T-helper 17 cell (primary cell): Measurements from ENCODE around the gene PCAT6. TPM values are rescaled to one million over a fixed set of nuclear protein-coding genes. Genes with fewer than 3 reads are reported as not detected.

Experiments used
- ATAC-seq: fragments of 150-1000 bp; cut with Tn5 transposase; 2 replicates; pipeline ENCODE4 v1.10.0; 2021; ENCODE audit warnings: mild to moderate bottlenecking, moderate library complexity
- DNase-seq, 3 donors: peaks; one replicate each; pipeline versions ENCODE4 v3.0.0 to v3.0.0-alpha.2; 2020 to 2021
- H3K9me3 ChIP-seq: one replicate; pipeline ENCODE4 v1.7.0; 2013; ENCODE audit warnings: low read length, mild to moderate bottlenecking; ENCODE audit not compliant: control insufficient read depth, poor library complexity, severe bottlenecking
- H3K27ac Mint-ChIP-seq: one replicate; pipeline ENCODE4 v1.8.0; 2022; ENCODE audit warnings: mild to moderate bottlenecking, moderate library complexity, mixed read lengths
- H3K27me3 Mint-ChIP-seq: one replicate; pipeline ENCODE4 v1.8.0; 2022; ENCODE audit warnings: mixed read lengths
- H3K36me3 Mint-ChIP-seq: one replicate; pipeline ENCODE4 v1.8.0; 2022; ENCODE audit warnings: low read depth, mixed read lengths
- H3K4me1 Mint-ChIP-seq: one replicate; pipeline ENCODE4 v1.8.0; 2022; ENCODE audit warnings: mild to moderate bottlenecking, mixed read lengths
- H3K4me3 Mint-ChIP-seq: one replicate; pipeline ENCODE4 v1.8.0; 2022; ENCODE audit warnings: mild to moderate bottlenecking, moderate library complexity, mixed read lengths
- total RNA-seq, 4 donors: library from RNA in 2 of 4; stranded (reverse) in 2 of 4; gene quantifications; one replicate each; pipeline ENCODE4 v1.2.3 and lab custom pipeline; 2022 to 2026

Gene PCAT6
- total RNA-seq, 2 donors from 2014 or later, result 0.97 TPM; not detected in 1

DNA sequence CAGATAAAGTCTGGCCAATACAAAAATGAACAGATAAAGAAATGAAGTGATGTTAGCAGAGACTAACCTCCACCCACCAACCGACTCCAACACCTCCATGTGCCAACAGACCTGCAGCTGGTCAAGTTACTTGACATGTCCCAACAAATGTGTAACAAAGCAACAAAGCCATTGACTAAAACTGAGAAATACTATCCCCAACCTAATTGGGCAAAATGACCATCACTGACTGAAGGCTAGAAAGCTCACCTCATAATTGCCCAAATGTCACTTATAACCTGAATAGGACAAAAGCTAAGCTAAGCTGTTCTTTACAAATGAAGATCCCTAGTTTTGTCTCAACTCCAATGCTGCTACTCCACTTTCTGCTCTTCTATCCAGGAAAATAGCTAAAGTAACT is 10.0 kb upstream of the PCAT6 start:
- ATAC-seq (no peak), DNase-seq (no peak)
- Mint-ChIP-seq H3K4me1 (peaks cover 30% of the 10 kb centered on the region), H3K27ac (no peak overlapping the region), H3K4me3 (no peak overlapping the region), H3K27me3 (no peaks in the 10 kb centered on the region), H3K36me3 (no peaks in the 10 kb centered on the region)
- no peaks in the 10 kb centered on the region for H3K9me3 ChIP-seq

DNA sequence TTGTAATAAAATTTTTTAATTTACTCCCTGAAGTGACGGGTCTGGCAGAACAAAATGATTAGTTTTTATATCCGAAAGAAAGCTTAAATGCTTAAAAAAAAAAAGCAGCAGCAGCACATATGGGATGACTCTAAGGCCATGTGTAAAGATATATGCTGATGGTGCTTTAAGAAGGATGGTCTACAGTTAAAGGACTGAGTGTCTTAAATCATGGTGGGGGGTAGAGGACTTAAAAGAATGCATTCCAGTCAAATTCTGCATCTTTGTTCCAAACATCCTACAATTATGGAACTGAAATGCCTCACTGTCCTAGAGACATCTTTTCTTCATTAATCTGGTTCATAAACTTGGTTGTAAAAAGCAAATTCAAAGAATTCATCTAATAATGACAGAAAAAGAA is 9.6 kb upstream of the PCAT6 start:
- DNase-seq, result no peak
- Mint-ChIP-seq H3K27me3 (no peaks in the 10 kb centered on the region), H3K4me1 (peaks cover 30% of the 10 kb centered on the region), H3K27ac (no peak overlapping the region), H3K4me3 (no peak overlapping the region), H3K36me3 (no peaks in the 10 kb centered on the region)
- no peak for ATAC-seq
- H3K9me3 ChIP-seq, result no peaks in the 10 kb centered on the region

DNA sequence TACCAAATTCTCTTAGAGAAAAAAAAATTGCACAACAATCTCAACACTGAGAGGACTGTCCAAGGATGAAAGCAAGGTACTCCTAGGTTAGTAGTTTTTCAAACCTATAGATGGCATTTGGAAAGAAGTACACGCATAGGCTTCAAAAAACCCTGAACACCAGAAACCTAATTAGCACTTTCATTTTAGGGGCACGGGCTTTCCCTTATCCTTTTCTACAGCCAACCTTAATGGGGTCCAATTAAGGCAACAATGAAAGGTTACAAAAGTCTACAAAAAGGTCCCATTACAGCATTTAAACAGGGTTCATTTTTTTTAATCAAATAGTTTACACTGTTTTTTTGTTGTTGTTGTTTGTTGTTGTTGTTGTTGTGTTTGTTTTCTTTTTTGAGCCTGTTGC is 8.7 kb upstream of the PCAT6 start:
- Mint-ChIP-seq H3K27ac (no peak overlapping the region), H3K36me3 (no peaks in the 10 kb centered on the region), H3K4me1 (peaks cover 27% of the 10 kb centered on the region), H3K4me3 (no peak overlapping the region), H3K27me3 (no peaks in the 10 kb centered on the region)
- no peaks in the 10 kb centered on the region for H3K9me3 ChIP-seq
- ATAC-seq (no peak), DNase-seq (no peak)

DNA sequence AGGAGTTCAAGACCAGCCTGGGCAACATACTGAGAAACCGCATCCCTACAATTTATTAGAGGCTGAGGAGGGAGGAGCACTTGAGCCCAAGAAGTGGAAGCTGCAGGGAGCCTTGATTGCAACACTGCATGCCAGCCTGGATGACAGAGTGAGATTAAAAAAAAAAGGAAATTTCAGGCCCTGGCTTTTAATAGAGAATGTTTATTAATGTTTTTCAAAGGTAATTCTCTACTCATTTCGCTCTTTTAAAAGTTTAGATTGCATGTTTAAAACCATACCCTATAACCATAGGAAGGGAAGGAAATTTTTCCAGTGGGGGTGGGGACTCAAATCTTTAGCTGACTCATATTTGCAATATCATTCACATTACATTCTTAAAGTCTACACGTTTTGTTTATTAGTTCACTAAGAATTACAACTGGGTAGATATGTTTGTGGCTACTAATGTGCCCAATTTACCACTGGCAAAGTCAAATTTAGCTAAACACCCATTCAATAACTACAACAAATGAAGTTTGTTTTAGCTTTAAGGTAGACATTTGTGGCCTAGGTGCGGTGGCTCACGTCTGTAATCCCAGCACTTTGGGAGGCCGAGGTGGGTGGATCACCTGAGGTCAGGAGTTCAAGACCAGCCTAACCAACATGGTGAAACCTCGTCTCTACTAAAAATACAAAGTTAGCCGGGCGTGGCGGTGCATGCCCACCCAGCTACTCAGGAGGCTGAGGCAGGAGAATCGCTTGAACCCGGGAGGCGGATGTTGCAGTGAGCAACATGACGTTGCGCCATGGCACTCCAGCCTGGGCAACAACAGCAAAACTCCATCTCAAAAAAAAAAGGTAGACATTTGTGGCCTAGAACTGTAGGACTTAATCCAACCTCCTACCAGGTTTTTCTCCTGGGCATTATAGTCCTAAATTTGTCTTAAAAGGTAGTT is 7.5 kb upstream of the PCAT6 start:
- H3K9me3 ChIP-seq, result no peaks in the 10 kb centered on the region
- Mint-ChIP-seq H3K4me1 (peaks cover 20% of the 10 kb centered on the region), H3K27me3 (no peaks in the 10 kb centered on the region), H3K27ac (no peak overlapping the region), H3K36me3 (no peaks in the 10 kb centered on the region), H3K4me3 (no peak overlapping the region)
- no peak for DNase-seq
- no peak for ATAC-seq

DNA sequence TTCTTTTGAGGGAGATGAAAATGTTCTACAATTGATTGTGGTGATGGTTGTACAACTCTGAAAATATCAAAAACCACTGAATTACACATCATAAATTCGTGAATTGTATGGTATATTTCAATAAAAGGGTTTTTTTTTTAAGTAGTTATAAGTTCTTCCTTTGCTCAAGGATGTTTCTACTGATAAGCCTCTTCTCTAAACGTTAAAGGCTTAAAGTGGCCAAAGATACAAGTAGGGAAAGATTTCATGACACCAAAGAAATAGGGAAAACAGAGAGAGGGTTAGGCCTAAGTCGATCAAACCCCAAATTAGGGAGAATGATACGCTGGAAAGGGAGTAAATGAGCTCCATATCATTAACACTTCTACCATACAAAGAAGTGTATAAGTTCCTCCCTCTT is 6.6 kb upstream of the PCAT6 start:
- DNase-seq (no peak), ATAC-seq (no peak)
- H3K36me3 Mint-ChIP-seq, result no peaks in the 10 kb centered on the region
- no peak overlapping the region for H3K4me3 Mint-ChIP-seq
- H3K4me1 Mint-ChIP-seq, result peaks cover 24% of the 10 kb centered on the region
- H3K27ac Mint-ChIP-seq, result no peak overlapping the region
- H3K27me3 Mint-ChIP-seq, result no peaks in the 10 kb centered on the region
- H3K9me3 ChIP-seq, result no peaks in the 10 kb centered on the region

DNA sequence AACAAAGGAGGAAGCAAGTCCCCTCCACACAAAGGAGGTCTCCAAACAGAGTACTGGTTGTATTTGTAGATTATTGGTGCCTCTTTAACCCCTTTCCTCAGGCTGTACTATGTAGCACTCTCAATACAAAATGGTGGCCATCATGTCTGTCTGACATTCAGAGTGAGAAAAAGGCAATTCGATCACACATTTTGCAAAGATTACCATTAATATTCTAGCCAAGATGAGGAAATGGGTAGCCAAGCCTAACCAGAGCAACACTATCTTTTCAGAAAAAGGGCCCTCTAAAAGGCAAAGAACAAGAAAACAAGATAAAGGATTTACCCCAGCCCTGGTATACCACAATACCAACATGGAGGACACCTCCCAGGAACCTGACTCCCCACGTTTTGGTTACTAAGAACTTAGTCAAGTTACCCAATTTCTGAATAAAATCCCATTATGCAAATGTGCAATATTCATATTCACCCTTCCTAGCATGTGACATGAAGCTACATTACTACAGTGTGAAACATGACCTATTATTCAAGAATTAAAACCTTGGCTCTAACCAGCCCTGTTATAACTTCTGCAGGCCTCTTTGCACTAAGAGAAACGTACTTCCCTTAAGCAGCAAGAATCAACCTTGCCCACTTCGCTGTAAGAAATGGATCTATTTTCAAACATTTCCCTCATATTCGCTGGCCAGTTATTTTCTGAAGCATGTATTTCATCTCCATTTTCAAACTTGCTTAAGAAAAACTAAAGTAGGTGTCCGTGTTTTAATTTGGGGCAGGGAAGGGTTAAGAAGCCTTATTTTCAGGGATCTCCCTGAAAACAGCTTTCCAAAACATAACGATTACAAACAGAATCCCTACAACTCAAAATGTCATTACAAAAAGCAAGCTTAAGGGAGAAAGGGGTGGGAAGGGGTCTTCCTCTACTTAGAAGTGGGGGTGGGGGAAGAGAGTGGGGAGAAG is 4.6 kb upstream of the PCAT6 start:
- DNase-seq (no peak), ATAC-seq (no peak)
- Mint-ChIP-seq H3K27ac (peak overlapping the region; percentile 88), H3K36me3 (no peaks in the 10 kb centered on the region), H3K27me3 (no peaks in the 10 kb centered on the region), H3K4me3 (peak overlapping the region; percentile 88), H3K4me1 (peaks cover 33% of the 10 kb centered on the region)
- H3K9me3 ChIP-seq, result no peaks in the 10 kb centered on the region

DNA sequence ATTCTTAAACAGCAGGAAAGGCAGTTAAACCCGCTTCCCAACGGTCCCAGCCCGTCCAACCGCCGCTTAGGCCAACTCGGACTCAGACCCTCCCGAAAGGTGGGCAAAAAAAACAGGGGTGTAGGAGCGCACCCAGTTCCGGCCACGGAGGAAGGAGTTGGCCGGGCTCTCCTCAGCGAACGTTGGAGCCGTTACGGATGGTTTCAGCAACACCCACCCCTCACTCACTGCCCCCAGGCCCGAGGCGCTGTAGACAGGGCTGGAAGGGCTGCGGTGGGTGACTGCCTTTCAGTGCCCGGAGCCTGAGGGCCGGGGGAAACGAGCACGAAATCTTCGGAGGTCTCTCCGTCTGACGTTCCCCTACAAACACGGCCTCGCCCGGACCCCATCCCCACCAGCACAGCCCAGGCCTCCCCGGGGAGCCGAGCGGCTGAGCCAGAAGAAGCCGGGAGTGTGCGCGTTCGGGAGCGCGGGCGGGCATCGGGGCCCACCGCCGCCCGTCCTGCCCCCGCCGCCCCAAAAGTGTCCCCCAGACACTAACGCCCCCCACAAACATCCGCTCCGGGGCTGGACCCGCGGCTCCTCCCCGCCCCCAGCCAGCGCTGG is 3.8 kb upstream of the PCAT6 start:
- Mint-ChIP-seq H3K36me3 (peaks cover 4% of the 10 kb centered on the region), H3K4me3 (peak overlapping the region; percentile 88), H3K27me3 (no peaks in the 10 kb centered on the region), H3K27ac (peak overlapping the region; percentile 88), H3K4me1 (peaks cover 38% of the 10 kb centered on the region)
- H3K9me3 ChIP-seq, result no peaks in the 10 kb centered on the region
- no peak for ATAC-seq
- peak in 1 of 3 donors; percentile 15 for DNase-seq

DNA sequence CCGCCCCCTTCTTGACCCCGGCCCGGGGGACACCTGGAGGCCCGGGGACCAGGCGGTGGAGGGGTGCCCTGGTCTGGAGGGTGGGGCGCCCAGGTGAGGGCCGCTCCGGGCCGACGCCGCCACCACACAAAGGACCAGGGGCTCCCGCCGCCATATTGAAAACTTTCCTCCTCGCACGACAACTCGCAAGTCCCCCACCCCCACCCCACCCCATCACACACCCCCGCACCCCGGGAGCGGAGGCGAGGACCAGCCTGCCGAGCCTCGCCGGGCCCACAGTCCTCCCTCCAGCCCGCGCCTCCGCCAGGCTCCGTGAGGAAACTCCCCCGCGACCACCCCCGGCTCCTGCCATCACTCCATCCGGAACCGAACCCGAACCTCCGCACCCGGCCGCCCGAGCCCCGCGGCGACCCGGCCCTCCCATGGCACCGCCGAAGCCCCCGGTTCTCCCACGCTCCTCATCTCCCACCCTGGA is 3.3 kb upstream of the PCAT6 start:
- Mint-ChIP-seq H3K36me3 (peaks cover 4% of the 10 kb centered on the region), H3K27me3 (peaks cover 2% of the 10 kb centered on the region), H3K4me3 (peak overlapping the region; percentile 88), H3K27ac (peak overlapping the region; percentile 88), H3K4me1 (peaks cover 38% of the 10 kb centered on the region)
- ATAC-seq, result peak; percentile 45
- no peaks in the 10 kb centered on the region for H3K9me3 ChIP-seq
- DNase-seq, result peak; percentile 18 to 20 (median 18)

DNA sequence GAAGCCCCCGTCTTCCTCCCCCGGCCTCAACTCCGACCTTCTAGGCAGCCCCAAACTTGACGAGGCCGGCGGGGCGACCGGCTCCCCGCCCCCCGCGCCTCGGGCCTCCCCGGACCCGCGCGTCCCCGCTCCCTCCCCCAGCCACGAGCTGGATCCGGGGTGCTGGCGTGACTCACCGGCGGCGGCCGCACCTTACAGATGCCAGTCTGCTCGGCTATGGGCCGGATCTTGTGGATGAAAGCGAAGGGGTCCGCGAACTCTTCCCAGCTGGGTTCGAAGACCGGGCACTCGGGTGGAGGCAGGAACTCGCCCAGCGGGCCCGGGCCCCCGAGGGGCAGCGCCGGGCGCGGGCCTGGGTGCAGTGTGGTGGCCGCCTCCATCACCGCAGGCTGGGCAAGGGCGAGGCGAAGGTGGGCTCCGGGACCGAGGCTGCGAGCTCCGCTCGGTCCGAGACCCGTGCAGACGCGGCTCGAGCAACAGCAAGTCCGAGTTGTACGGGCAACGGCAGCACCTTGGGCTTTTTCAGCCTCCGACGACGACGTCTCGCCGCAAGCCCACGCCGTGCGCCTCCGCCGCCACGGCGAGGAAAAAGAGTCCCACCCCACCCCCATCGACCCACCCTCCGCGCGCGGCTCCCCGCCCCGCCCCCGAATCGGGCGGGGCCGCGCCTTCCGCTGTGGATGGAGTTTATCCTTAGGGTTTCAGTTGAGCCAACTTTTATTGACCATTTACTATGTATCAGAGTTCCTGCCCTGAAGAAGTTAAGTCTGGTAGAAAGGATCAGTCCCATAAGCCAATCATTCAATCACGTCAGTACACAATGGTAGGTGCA is 2.6 kb upstream of the PCAT6 start, which contains the start of gene KDM5B:
KDM5B (minus strand) TSS at position 496 of the 832 bp plus-strand sequence; CDS start at position 380, 116 bp downstream.
- H3K36me3 Mint-ChIP-seq, result peaks cover 4% of the 10 kb centered on the region
- H3K27me3 Mint-ChIP-seq, result peaks cover 4% of the 10 kb centered on the region
- H3K4me3 Mint-ChIP-seq, result peak within 1 kb of the TSS; percentile 88
- no peaks in the 10 kb centered on the region for H3K9me3 ChIP-seq
- H3K27ac Mint-ChIP-seq, result peak within 1 kb of the TSS; percentile 88
- H3K4me1 Mint-ChIP-seq, result peaks cover 38% of the 10 kb centered on the region
- ATAC-seq, result peak; percentile 60
- peak; percentile 43 to 55 (median 50) for DNase-seq

DNA sequence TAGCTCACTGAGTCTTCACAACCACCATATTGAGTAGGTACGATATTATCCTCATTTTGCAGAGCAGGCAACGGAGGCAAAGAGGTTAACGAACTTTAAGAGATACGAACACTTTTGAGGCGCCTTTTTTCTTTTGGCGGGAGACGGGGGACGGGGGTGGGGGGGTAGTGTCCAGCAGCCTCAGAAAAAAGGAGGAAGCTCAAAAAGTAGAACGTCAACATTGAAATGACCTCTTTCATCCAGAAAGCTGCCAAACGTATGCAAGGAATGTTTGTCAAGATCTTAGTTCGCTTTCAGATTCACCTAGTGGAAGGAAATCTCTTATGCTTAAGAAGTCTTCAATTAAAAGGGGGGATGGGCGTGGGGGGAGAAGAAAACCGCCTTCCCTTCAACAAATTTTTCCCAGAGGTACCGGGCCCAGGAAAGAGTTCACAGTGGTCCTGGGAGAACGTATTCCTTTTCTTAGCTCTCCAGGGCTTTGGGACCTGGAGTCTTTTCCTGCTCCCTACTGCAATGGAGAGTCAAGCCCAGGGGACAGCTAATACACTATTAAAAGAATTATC is 1.1 kb upstream of the PCAT6 start:
- Mint-ChIP-seq H3K4me1 (peaks cover 36% of the 10 kb centered on the region), H3K27ac (no peak overlapping the region), H3K27me3 (peaks cover 4% of the 10 kb centered on the region), H3K36me3 (peaks cover 4% of the 10 kb centered on the region), H3K4me3 (peak overlapping the region; percentile 96)
- no peaks in the 10 kb centered on the region for H3K9me3 ChIP-seq
- DNase-seq (no peak), ATAC-seq (no peak)

DNA sequence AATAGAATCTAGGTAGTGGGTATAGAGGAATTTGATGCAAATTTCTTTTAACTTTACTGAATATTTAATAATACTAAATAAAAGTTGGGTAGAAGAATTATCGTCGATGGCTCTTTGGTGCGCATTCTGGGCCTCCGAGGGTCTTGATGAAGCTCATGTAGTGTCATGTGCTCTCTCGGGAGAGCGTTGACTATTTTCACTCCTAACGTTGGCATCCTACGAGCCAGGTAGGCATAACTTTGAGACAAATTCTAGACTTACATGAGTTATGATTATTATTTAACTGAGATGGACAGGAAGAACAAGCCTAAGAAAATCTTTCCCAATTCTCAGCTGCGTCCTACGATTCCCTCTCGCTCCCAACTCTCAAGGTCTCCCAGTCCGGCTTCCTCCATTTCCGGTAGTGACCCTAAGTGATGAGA is 550 bp upstream of the PCAT6 start:
- H3K4me3 Mint-ChIP-seq, result peak overlapping the region; percentile 96

More for the DNA sequence above, 550 bp upstream of the PCAT6 start:
- H3K9me3 ChIP-seq, result no peaks in the 10 kb centered on the region
- peaks cover 4% of the 10 kb centered on the region for H3K27me3 Mint-ChIP-seq
- peak overlapping the region; percentile 80 for H3K27ac Mint-ChIP-seq
- DNase-seq, result no peak
- H3K36me3 Mint-ChIP-seq, result peaks cover 4% of the 10 kb centered on the region
- ATAC-seq, result no peak
- peaks cover 36% of the 10 kb centered on the region for H3K4me1 Mint-ChIP-seq
